NCI-H1694 (cell line): ENCODE measurements around the gene BRINP2.

Source experiments
- DNase-seq: peaks from one replicate; lab custom pipeline; 2025; lab: John Stamatoyannopoulos, UW

Gene BRINP2

DNA sequence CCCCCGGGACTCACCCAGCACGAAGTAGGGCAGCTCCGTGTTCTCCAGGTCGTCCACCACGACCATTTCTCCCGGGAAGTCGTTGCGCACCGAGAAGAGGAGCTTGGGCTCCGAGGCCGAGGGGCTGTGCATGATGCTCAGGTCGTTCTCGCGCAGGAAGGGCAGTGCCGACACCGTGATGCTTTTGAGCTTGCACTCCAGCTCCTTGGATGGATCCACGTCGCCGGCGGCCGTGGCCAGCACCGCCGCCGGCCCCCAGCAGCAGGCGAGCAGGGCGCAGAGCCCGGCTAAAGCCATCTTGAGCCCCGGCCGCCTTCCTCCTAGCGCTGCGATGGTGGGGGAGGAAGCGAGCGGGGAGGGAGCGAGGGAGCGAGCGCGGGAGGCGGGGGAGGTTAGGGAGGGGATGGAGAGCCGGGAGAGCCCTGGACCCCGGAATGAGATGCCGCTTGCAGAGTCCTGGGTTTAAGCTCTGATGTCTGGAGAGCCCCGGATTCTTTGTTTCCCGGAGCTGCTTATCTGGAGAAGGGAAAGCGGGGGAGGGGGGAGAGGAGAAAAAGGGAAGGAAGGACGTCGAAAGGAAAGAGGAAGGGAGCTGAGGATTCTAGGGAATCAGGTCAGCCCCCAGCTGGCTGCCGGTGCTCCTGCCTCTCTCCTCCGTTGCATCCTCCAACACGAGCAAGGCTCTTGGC lies 6.2 kb upstream of the BRINP2 start, which contains the start of gene ASTN1:
Gene ASTN1 (minus strand): TSS at position 333 of the 689 bp plus-strand sequence. CDS start 36 bp downstream, at position 297.
- no peak for DNase-seq

DNA sequence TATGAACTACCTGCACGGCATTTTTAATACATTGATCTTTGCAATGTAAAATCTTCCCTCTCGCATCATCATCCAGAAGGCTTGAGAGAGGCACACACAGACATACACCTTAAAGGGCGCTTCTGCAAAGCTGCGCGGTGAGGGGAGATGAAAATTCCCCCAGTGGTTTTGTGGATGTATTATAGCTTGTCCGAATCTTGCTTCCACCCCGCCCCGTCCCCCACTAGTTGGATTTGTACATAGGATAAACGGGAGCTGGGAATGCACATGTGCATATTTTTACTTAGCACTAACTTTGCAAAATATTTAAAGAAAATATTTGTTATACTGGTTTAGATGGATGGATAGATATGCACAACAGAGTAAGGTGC lies 5.7 kb upstream of the BRINP2 start:
- no peak for DNase-seq

DNA sequence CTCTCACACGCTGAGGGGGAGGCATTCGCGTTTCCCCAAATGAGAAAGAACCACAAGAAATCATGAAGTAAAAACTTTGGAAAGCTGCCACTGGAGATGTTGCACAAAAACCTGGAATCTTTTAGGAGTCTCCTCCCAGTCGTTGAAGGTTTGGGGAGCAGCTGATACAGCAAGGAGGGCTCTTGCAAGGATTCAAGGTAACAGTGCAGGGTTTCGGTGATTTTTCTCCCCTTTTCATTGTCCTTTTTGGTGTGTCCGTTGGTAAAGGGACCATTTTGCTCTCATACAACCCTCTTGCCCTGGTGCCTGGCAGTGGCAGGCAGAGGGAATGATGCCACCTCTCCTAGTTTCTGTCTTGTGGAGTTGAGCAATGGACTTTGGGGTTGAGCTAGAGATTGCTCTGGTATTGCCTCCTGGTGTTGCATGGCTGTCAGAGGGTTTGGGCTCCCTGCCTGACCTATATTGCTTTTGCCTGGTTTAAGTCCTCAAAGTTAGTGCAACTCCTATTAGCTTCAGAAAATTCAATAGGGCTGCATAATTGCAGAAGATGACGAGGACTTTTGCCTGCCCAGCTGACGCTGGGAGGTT lies 872 bp downstream of the BRINP2 start:
- no peak for DNase-seq

DNA sequence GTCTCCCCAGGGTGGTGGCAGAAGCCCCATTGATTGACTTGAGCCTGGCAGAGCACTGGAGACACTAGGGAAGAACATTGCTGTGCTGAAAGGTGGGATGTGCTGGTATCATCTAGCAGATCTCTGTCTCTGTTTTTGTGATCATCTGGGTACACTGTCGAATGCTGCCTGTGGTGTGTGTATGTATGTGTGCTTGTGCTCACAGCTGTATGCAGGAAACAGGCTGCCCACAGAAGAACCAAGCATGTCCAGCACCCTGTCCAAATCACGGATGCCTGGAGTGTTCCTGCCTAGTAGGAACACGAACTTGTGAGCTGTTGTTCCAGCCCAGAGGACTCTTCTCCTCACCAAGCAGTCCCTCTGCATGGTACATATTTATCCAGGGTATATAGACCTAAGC lies 1.5 kb downstream of the BRINP2 start:
- no peak for DNase-seq

DNA sequence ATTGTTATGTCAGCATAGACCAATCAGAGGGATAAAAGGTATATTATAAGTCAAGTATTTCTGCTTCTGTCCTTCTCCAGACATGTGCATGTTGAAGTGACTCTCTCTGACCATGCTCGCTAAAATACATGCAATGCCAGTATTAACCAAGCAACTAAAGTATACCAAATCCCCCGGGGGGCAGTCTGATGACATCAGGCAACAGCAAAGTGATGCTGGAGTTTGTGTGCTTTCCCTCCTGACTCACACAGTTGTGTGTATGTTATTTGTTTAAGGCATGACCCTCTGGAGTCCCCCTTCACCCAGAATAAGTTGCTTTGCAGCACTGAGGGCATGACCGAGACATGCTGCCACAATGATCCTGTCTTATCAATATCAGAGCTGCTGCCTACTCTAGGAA lies 2.1 kb downstream of the BRINP2 start:
- DNase-seq: no peak

DNA sequence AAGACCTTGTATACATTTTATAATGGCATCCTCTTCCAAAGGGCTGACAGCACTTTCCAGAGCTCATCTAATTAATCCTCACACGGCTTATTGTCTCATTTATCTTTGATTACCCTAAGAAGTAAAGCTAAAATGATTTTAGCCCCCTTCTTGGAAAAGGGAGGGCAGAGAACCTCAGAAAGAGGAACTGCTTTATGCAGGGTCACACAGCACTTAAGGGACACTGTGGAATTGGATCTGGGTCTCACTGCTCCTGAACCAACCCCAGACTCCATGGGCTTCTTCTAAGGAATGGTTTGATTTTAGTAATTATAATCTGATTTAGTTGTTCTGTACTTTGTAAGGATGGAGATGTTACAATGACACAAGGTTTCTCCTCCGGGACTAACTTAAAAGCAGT lies 3.2 kb downstream of the BRINP2 start:
- DNase-seq: no peak

DNA sequence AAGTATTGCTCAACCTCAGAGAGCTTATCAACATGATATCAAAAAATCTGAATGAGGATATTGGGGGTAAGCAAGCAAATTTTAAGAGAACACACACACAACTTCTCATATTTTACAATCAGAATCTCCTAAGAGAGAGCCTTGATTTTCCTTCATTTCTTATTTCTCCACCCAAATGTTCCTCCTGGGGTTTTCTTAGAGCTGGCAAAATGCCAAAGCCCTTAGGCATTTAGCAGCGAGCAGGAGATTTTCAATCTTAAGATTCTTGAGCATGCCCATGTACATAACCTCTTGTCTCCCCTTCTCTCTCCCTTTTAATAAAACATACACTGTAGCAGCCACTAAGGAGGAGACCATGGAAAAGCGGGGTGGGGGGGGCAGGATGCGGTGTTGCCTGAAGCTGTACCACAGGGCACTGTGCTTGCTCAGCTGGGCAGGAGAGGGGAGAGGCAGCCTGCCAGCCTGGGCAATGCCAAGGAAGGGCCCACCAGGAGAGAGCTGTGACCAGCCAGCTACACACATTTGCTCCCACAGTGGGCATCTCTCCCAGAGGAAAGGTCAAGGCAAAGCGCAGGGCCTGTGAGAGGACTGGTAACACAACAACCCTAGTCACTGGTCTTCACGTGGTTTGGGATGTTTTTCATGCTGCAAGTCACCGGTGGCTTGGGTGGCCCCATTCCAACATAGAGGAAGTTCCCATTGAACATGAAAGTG lies 4.3 kb downstream of the BRINP2 start:
- DNase-seq: no peak

DNA sequence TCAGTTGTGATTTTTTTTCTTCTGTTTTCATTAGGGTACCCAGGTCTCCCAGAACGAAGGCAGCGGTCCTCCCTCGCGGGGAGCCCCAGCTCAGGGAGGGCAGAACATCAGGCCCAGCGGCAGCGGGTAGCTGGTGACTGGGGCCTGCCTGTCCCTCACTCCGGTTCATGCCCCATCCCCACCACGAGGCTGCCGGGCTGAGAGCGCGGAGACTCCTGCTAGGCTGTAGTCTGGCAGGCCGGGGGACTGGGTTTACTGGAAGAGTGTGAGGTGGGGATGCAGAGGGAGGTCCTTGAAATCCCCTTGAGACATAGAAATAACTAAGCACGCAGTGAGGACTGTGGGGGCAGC lies 10.5 kb downstream of the BRINP2 start:
- DNase-seq: no peak

DNA sequence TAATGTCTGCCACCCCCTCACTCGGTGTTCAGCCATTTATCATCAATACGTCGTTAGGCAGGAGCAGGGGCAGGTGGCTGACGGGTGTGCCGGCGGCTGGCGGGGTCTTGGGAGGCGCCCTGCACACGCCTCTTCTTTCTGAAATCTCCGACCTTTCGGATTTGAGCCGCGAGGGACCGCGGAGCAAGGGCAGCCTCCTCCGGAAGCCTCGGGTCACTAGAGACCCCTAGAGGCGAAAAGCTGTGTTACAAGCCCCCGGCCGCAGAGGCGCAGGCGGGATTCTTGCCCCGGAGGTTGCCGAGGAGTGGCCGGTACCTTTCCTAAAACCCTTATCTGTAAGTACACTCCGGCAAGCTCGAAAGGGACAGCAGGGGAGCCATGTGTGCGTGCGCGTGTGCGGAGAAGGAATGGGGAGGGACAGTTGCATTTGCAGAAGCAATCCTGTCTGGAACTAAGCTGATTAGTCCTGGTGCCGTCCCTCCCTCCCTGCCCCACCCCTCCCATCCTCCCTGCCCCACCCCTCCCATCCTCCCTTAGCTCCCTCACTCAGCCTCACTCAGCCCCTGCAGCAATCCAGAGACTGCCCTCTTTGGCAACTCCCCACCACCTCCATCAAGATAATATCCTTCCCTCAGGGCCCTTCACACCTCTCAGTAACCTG lies 11.0 kb downstream of the BRINP2 start:
- DNase-seq: peak; percentile 25

DNA sequence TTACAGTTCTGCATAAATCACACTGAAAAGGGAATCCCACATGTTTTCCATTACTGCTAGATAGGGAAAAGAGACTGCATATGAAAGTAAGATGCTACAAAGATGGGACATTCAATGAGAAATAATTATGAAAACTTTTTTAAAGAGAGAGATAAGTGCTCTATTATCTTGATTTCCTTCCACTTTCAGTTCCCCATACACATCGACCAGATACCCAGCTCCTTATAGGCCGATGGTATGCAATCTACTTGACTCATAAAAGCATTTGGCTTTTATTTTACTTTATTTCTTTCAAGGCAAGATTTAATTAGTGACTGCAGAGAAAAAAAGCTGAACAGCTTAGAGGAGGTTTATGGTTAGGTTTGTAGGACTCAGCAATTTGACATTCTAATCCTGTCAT lies 13.1 kb downstream of the BRINP2 start:
- DNase-seq: no peak

DNA sequence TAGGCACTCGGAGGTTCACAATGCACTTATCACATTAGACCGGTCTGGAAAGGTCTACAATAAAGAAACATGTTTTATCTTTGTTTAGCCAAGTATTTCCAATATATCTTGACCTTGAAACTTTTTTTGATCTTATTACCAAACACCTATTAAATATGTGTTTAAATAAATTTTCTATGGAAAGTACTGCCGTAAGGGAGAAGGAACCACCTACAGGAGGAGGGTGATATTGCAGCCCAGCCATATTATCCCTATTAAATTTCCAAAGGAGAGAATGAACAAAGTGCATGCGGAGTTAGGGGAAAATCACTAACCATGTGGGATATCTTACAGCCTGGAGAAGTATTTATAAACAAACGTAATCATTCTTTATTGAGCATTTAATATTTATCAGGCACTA lies 14.5 kb downstream of the BRINP2 start:
- DNase-seq: no peak

DNA sequence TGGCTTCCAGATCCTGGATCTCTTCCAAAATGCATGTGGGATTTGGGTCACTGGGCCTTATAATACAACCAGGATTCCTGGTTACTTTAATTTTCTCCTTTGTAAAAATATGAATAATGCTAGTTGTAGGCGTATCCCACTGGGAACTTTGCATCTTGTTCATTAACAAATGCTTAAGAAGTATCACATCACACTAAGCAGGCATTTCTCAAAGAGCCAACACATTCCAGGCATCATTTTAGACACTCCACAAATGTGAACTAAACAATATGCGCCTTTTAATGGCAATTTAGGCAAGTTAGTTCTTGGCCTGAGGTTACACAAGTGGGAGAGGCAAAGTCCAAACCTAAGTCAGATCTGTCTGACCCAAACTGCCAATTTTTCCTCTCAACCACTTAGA lies 15.9 kb downstream of the BRINP2 start:
- DNase-seq: no peak

DNA sequence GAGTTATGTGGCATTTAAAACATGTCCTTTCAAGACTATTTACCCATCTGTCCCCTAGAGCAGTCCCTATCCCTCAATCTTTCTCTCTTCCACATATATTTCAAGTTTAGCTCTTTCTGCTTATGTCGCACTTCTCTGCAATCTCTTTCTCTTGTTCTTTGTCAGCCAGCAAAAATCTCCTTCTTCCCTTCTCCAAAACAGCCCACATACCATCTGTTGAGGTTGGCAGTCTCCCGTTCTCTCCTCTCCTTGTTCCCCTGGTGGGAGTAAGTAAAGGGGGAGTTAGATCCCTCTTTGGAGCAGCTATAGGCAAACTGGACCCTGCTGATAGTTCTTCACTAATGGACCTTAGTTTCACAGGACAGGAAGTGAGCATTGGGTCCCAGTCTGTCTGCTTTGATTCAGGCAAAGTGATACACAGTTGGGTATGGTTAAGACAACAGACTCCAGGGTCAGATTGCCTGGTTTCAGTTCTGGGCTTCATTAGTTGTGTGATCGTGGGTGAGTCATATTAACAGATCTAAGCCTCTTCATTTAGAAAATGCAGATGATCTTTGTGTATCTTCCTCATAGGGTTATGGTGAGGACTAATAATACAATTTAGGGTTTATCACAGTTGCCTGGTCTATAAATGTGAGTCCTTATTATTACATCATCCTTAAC lies 19.7 kb downstream of the BRINP2 start:
- DNase-seq: no peak

DNA sequence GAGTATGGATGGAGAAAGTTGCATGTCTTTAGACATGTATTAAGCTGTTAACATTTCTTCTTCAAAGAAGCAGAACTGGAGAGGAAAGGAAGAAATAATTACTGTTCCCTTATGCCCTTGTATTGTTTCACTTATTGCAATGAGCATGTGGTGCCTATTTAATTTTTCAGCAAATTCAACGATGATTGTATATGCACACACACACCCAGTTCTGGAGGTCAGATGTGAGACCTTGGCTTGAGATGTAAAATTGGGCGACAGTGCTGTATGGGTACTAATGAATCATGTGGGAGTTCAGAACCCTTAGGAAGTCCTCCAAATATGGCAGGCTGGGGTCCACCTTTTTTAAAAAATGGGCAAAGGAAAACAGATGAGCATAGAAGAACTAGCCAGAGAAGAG lies 27.5 kb downstream of the BRINP2 start:
- no peak for DNase-seq

DNA sequence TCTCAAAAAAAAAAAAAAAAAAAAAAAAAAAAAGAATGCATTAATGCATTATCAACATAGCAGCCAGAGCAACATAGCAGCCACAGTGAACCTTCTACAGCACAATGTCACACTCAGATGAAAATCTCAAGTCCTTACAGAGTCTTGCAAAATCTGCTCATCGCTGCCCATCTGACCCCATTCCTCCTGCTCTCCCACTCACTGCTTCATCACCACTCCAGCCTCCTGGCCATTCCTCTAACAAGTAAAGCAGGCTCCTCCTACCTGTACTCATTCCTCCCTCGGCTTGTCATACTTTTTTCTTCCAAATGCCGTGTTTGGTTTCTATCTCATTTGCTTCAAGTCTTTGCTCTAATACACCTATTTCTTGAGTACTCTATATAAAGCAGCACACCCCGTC lies 29.5 kb downstream of the BRINP2 start:
- DNase-seq: no peak

DNA sequence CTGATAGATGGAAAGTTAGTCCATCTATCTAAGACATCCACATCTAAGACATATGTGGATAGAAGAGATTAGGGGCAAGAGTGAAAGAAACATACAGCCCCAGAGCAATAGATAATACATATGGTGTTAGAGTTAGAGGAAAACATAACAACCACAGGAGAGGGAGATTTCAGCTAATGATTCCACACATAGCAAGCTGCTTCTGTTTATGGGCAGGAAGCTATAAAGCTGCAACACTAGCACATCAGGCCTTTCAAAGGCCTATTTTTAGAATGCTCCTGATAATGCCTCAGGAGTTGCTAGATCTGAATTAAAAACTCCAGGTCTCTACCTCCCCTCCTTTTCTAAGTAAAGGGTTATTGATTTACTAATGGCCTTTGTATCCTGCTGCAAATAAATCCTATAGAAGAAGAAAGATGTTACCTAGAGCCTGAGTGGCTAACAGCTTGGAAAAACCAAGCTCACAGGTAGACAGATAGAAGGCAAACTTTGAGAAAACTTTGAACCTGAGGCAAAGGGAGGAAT lies 36.1 kb downstream of the BRINP2 start:
- no peak for DNase-seq

DNA sequence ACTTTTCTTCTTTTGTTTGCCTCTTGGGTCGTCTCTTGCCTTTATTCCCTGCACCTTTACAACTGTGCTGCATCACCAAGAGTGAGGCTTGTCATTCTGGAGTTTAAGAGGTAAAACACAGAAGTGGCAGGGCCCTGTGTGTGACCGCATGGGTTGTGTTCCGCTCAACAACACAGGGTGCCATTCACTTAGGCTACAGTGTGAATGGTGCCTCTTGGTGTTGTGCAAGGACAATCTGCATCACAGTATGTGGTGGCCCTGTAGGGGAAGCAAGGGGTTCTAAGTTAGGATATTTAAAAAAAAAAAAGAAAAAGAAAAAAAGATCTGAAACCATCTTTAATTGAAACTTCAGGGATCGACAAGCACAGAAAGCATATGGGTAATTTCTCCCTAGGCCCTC lies 38.2 kb downstream of the BRINP2 start:
- no peak for DNase-seq

DNA sequence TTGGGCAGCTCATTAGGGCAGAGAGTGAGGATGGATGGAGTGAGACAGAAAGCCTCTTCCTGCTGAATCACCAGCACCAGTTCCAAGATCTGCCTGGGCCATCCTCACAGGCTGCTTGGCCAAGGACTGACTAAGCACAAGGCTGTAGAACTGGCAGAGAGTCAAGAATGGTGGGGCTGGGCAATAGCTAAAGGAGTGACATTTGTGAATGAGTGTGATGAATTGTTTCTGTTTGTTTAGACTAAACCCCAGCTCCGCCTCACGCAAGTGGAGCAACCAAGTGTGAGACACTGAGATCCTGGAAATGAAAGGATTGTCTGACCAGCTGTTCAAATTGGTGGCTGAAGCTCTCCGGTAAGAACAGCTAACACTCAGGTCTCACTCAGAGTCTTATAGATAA lies 38.6 kb downstream of the BRINP2 start:
- no peak for DNase-seq

DNA sequence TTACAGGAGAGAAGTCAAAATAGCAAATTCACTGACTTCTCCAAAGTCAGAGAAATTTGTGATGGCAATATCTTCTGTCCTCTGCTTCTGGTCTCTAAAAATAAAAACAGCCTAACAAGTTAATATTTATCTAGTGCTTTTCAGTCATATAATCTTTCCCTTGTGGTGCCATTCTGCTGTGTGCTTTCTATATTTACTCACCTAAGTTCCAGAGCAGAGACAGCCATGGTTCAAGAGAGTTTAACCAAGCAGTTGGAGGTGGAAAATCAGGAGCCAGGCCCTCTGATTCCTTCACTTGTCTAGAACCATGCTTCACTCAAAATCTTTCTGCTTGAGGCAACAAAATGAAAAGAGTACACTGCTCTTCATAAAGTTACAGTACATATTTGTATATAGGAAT lies 39.3 kb downstream of the BRINP2 start:
- no peak for DNase-seq

DNA sequence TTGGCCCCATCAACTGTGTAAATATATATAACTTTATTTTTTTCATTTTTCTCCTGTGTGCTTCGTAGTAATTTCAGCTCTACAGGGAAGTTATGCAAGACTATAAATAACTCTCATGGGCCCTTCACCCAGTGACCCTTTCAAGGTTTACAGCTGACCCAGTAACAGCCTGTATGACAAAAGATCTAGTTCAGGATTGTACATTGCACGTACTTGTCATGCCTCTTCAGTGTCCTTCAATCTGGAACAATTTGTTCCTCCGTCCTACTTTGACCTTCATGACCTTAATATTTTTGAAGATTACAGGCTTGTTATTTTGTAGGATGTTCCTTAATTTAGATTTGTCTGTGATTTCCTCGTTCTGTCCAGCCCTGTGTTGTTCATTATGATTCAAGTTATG lies 40.5 kb downstream of the BRINP2 start:
- DNase-seq: no peak

DNA sequence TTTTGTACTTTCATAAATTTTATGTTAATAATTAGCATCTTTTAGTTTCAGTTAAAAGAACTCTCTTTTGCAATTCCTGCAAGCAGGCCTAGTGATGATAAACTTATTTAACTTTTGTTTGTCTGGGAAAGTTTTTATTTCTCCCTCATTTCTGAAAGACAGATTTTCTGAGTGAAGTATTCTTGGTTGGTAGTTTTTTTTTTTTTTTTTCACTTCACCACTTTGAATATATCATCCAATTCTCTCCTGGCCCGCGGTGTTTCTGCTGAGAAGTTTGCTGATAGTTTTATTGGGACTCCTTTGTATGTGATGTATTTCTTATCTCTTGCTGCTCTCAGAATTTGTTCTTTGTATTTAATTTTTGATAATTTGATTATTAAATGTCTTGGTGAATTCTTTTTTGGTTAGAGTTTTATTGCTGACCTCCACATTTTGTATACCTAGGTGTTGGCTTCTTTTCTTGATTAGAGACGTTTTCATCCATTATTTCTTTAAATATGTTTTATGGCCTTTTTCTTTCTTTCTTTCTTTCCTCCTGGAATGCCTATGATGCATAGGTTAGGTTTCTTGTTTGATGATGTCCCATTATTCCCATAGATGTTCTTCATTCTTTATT lies 45.9 kb downstream of the BRINP2 start:
- no peak for DNase-seq
